Muscle of leg (tissue), 11 donors: ENCODE results near the gene SLC6A12. TPM values are rescaled to one million over a fixed set of nuclear protein-coding genes. Genes with fewer than 3 reads are reported as not detected.
"Not testable (repeated sequence)": the region's sequence is repeated elsewhere in the genome, so short reads cannot be mapped to it uniquely, and the experiment has no call there.

ENCODE experiments used
- DNase-seq: peaks from one replicate; pipeline ENCODE4 v3.0.0; 2013
- H3K27ac ChIP-seq: one replicate; pipeline ENCODE4 v1.5.1; 2013; ENCODE audit warnings: mild to moderate bottlenecking, low read length, control low read depth
- H3K27me3 ChIP-seq: one replicate; pipeline ENCODE4 v1.6.1; 2013; ENCODE audit warnings: low read length; ENCODE audit not compliant: control insufficient read depth, insufficient read depth
- H3K36me3 ChIP-seq: one replicate; pipeline ENCODE4 v1.6.1; 2013; ENCODE audit warnings: low read length; ENCODE audit not compliant: control insufficient read depth, insufficient read depth
- H3K4me1 ChIP-seq: one replicate; pipeline ENCODE4 v1.6.1; 2013; ENCODE audit warnings: low read length; ENCODE audit not compliant: control insufficient read depth, insufficient read depth
- H3K4me3 ChIP-seq: one replicate; pipeline ENCODE4 v1.5.1; 2013; ENCODE audit warnings: low read length, control low read depth
- H3K9me3 ChIP-seq: replicated peaks from 2 replicates; pipeline ENCODE4 v1.6.1; 2013; ENCODE audit warnings: low read depth, low read length; ENCODE audit not compliant: control insufficient read depth
- WGBS: methylation state at CpG from one replicate; pipeline ENCODE4 v1.1.5; 2013; ENCODE audit warnings: missing lambda C conversion rate; ENCODE audit not compliant: insufficient coverage; 5-methylcytosine and 5-hydroxymethylcytosine counted together
- polyA plus RNA-seq, 8 donors: library from polyadenylated mRNA; unstranded; fragments of 120-200 nt; gene quantifications; one replicate each; pipeline versions ENCODE4 v1.2.1 to v1.2.3, GENCODE V29; 2013; ENCODE audit warnings: inconsistent platforms in 1 of 8, low replicate concordance in 1 of 8; ENCODE audit not compliant: insufficient read length in 8 of 8, insufficient read depth in 1 of 8
- total RNA-seq: library from RNA; stranded (reverse); fragments of 120-200 nt; gene quantifications from one replicate; pipeline ENCODE4 v1.2.4, GENCODE V29; 2013

The SLC6A12 gene
- total and polyA plus RNA-seq, 9 donors = 0.25 to 1.6 (median 0.40) TPM

DNA sequence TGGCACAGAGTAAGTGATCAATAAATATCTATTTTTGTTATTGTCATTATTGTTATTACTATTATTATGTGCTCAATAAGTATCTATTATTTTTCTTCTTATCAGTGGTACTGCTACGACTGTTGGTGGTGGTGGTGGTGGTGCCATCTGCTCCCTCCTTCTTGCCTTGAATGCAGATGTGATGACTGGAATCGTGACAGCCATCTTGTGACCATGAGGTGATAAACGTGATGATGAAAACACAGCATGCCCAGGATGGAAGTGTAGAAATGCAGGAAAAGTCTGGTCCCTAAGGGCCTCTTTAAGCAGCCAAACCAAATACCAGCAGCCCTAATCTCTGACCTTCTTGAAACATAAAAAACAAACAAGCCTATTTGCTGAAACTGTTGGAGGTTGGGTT, 22.4 kb downstream of the SLC6A12 start:
- H3K36me3 ChIP-seq = no peaks in the 10 kb centered on the region
- no peaks in the 10 kb centered on the region for H3K9me3 ChIP-seq
- WGBS = no CpG with 5 or more reads among the region's 3 CpGs
- H3K27ac ChIP-seq = no peak overlapping the region
- H3K4me3 ChIP-seq = no peak overlapping the region
- DNase-seq = no peak
- peaks cover 6% of the 10 kb centered on the region for H3K4me1 ChIP-seq
- H3K27me3 ChIP-seq = peaks cover 21% of the 10 kb centered on the region

- no peak overlapping the region for H3K4me3 ChIP-seq
- no peaks in the 10 kb centered on the region for H3K9me3 ChIP-seq
- H3K36me3 ChIP-seq = no peaks in the 10 kb centered on the region
- peaks cover 6% of the 10 kb centered on the region for H3K4me1 ChIP-seq
- peaks cover 21% of the 10 kb centered on the region for H3K27me3 ChIP-seq
- DNase-seq = no peak
- WGBS = 74% methylated on average over 3 of the region's 8 CpGs
- no peak overlapping the region for H3K27ac ChIP-seq
Observed at GRCh38 chr12:190881-191280, 23.1 kb downstream of the SLC6A12 start.

- H3K36me3 ChIP-seq = no peaks in the 10 kb centered on the region
- H3K4me1 ChIP-seq = peaks cover 6% of the 10 kb centered on the region
- WGBS = no CpG with 5 or more reads among the region's 6 CpGs
- no peak overlapping the region for H3K4me3 ChIP-seq
- no peak overlapping the region for H3K27ac ChIP-seq
- no peak for DNase-seq
- peaks cover 17% of the 10 kb centered on the region for H3K27me3 ChIP-seq
- no peaks in the 10 kb centered on the region for H3K9me3 ChIP-seq
Observed at GRCh38 chr12:189622-189962, 24.4 kb downstream of the SLC6A12 start.

DNA sequence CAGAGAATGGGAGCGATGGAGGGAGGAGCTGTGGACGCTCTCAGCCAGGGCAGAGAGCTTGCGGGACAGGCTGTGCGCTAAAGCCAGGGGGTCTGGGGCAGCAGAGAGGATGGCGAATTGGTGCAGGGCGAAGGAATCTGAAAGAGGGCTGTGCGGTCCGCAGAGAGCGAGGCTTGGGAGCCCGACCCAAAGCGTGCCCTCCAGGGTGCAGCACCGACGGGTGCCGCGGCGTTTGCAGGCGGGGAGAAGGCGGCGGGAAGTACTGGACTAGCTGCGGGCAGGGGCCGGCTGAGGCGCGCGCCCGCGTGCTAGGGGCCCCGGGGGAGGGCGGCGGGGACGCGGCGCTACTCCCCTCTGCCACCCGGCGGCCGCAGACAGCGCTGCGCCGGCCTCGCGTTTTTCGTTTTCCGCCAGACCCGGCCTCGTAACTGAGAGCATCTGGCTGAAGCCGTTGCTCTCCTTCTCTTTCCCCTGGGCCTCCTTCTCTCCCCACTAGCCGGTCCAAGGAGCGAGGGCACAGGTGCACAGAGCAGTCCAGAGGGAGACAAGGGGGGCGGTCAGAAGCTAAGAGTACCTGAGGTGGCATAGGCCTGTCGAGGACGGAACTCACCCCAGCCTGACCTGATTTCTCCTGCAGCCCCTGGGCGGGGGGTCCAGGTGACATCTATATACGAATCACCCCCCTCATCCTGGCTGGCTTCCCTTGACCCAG, 24.9 kb downstream of the SLC6A12 start:
- WGBS = 4% methylated on average over 51 of the region's 52 CpGs
- DNase-seq = peak; percentile 81
- Histone ChIP-seq H3K4me1 (peaks cover 6% of the 10 kb centered on the region), H3K27ac (no peak overlapping the region), H3K27me3 (peaks cover 14% of the 10 kb centered on the region), H3K4me3 (peak overlapping the region; percentile 42), H3K9me3 (no peaks in the 10 kb centered on the region), H3K36me3 (no peaks in the 10 kb centered on the region)

GRCh38 chr12:187986-188909, 25.7 kb downstream of the SLC6A12 start:
- not testable (repeated sequence) for DNase-seq, H3K4me1 ChIP-seq, H3K27ac ChIP-seq, H3K9me3 ChIP-seq, H3K36me3 ChIP-seq
- Histone ChIP-seq H3K27me3 (peaks cover 14% of the 10 kb centered on the region), H3K4me3 (peak overlapping the region; percentile 42)
- 47% methylated on average over 26 of the region's 53 CpGs for WGBS

- H3K4me1 ChIP-seq = peaks cover 6% of the 10 kb centered on the region
- H3K9me3 ChIP-seq = no peaks in the 10 kb centered on the region
- no peaks in the 10 kb centered on the region for H3K36me3 ChIP-seq
- no peak overlapping the region for H3K4me3 ChIP-seq
- H3K27ac ChIP-seq = no peak overlapping the region
- WGBS = 73% methylated on average over 10 of the region's 11 CpGs
- DNase-seq = no peak
- peaks cover 6% of the 10 kb centered on the region for H3K27me3 ChIP-seq
Observed at GRCh38 chr12:186006-186625, 27.8 kb downstream of the SLC6A12 start.

DNA sequence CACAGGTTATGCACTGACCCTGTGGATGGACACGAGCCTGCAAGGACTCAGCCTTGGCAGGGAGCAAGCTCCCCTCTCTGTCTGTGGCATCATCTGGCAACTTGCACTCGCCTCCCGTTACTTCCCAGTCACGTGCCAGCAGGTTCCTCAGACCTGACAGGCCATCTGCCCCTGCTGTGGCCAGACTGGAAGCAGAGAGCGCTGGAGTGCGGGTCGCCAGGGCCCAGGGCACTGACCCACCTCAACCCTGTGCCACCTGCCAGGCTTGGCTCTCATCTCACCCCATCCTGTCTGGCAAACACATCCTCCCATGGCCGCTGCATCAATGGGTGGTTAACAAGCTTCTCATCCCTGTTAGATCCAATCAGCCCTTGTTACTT, 28.4 kb downstream of the SLC6A12 start:
- WGBS = 77% methylated on average over 8 of the region's 8 CpGs
- H3K4me3 ChIP-seq = no peak overlapping the region
- DNase-seq = no peak
- no peak overlapping the region for H3K27ac ChIP-seq
- H3K27me3 ChIP-seq = peaks cover 6% of the 10 kb centered on the region
- H3K4me1 ChIP-seq = peaks cover 6% of the 10 kb centered on the region
- H3K36me3 ChIP-seq = no peaks in the 10 kb centered on the region
- no peaks in the 10 kb centered on the region for H3K9me3 ChIP-seq

- Histone ChIP-seq H3K36me3 (no peaks in the 10 kb centered on the region), H3K27me3 (peaks cover 4% of the 10 kb centered on the region), H3K27ac (no peak overlapping the region), H3K9me3 (no peaks in the 10 kb centered on the region), H3K4me3 (no peak overlapping the region), H3K4me1 (peaks cover 8% of the 10 kb centered on the region)
- DNase-seq = no peak
- WGBS = 73% methylated on average over 7 of the region's 13 CpGs
Observed at GRCh38 chr12:184811-185575, 29.0 kb downstream of the SLC6A12 start.

GRCh38 chr12:182381-182892, 31.5 kb downstream of the SLC6A12 start:
- Histone ChIP-seq H3K36me3 (no peaks in the 10 kb centered on the region), H3K9me3 (no peaks in the 10 kb centered on the region), H3K27me3 (peaks cover 2% of the 10 kb centered on the region), H3K4me1 (peaks cover 23% of the 10 kb centered on the region), H3K4me3 (no peak overlapping the region), H3K27ac (no peak overlapping the region)
- DNase-seq = no peak
- 50% methylated on average over 7 of the region's 10 CpGs for whole genome bisulfite sequencing
